HL-60 (cell line): Measurements from ENCODE around the gene SPDYE2.
"Not testable (repeated sequence)": the region's sequence is repeated elsewhere in the genome, so short reads cannot be mapped to it uniquely, and the experiment has no call there.

Source experiments
- GABPA ChIP-seq: IDR thresholded peaks from 2 replicates; pipeline ENCODE4 v1.6.1; 2012; ENCODE audit warnings: low read depth
- POLR2AphosphoS5 ChIP-seq: IDR thresholded peaks from 2 replicates; pipeline ENCODE4 v1.6.1; 2012; ENCODE audit warnings: low read depth
- SPI1 ChIP-seq: IDR thresholded peaks from 2 replicates; pipeline ENCODE4 v1.6.1; 2012; ENCODE audit warnings: low read depth, mild to moderate bottlenecking, borderline replicate concordance
- TF ChIP-seq, protein P1 (sequence below): IDR thresholded peaks from one replicate; pipeline ENCODE4 v1.5.1; 2011; ENCODE audit warnings: low read length, control low read depth, inconsistent platforms; ENCODE audit not compliant: insufficient read depth
- TF ChIP-seq, protein P2 (sequence below): IDR thresholded peaks from 2 replicates; pipeline ENCODE4 v1.6.1; 2012; ENCODE audit warnings: low read depth; ENCODE audit not compliant: insufficient replicate concordance

DNA sequence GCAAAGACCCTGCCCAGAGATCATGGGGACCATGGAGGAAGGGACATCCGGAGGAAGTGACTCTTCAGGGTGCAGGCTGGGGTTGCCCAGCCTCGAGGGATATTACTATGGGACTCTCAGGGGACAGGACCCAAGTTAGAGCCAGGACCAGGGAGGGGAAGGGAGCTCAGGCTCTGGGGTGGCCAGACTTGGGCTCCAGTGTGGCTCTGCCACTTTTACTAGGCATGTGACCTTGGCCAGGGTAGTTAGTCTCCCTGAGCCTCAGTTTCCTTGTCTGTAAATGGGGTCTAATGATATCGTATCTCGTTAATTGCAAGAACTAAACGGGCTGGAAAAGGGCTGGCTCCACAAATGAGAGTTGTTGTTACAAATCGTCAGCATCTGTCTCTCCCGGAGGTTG lies 59.4 kb downstream of the SPDYE2 start:
- TF ChIP-seq, protein P1, sequence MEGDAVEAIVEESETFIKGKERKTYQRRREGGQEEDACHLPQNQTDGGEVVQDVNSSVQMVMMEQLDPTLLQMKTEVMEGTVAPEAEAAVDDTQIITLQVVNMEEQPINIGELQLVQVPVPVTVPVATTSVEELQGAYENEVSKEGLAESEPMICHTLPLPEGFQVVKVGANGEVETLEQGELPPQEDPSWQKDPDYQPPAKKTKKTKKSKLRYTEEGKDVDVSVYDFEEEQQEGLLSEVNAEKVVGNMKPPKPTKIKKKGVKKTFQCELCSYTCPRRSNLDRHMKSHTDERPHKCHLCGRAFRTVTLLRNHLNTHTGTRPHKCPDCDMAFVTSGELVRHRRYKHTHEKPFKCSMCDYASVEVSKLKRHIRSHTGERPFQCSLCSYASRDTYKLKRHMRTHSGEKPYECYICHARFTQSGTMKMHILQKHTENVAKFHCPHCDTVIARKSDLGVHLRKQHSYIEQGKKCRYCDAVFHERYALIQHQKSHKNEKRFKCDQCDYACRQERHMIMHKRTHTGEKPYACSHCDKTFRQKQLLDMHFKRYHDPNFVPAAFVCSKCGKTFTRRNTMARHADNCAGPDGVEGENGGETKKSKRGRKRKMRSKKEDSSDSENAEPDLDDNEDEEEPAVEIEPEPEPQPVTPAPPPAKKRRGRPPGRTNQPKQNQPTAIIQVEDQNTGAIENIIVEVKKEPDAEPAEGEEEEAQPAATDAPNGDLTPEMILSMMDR = not testable (repeated sequence)
- TF ChIP-seq, protein P2, sequence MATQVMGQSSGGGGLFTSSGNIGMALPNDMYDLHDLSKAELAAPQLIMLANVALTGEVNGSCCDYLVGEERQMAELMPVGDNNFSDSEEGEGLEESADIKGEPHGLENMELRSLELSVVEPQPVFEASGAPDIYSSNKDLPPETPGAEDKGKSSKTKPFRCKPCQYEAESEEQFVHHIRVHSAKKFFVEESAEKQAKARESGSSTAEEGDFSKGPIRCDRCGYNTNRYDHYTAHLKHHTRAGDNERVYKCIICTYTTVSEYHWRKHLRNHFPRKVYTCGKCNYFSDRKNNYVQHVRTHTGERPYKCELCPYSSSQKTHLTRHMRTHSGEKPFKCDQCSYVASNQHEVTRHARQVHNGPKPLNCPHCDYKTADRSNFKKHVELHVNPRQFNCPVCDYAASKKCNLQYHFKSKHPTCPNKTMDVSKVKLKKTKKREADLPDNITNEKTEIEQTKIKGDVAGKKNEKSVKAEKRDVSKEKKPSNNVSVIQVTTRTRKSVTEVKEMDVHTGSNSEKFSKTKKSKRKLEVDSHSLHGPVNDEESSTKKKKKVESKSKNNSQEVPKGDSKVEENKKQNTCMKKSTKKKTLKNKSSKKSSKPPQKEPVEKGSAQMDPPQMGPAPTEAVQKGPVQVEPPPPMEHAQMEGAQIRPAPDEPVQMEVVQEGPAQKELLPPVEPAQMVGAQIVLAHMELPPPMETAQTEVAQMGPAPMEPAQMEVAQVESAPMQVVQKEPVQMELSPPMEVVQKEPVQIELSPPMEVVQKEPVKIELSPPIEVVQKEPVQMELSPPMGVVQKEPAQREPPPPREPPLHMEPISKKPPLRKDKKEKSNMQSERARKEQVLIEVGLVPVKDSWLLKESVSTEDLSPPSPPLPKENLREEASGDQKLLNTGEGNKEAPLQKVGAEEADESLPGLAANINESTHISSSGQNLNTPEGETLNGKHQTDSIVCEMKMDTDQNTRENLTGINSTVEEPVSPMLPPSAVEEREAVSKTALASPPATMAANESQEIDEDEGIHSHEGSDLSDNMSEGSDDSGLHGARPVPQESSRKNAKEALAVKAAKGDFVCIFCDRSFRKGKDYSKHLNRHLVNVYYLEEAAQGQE = not testable (repeated sequence)
- not testable (repeated sequence) for TF ChIP-seq POLR2AphosphoS5, GABPA, SPI1
